Measurements from ENCODE around the gene HPSE2.
A peak's percentile ranks its signal among the peaks of the same experiment; 100 is the strongest.

The HPSE2 gene

GRCh38 chr10:98833542-98833941, 402.1 kb downstream of the HPSE2 start:
- no peak for DNase-seq (ENCODE audit: low read depth)

DNA sequence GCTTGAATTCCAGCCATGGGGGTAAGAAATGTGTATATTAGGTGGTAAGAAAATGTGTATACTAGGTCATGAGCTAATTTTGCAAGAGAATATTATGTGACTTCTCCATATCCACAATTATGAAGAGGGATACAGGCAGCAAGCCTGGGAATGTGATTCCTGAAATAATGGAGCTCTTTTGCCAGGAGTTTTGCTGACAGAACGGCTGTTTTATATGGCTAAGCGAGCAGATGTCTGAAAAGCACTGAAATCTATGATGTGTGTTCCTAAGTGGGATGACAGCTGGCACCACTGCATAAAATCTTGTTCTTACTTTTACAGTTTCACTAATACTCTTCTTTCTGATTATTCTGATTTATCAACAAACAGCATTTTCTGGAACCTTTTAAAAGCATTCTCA, 402.9 kb downstream of the HPSE2 start:
- DNase-seq (ENCODE audit: low read depth), result no peak

- DNase-seq (ENCODE audit: low read depth), result no peak
These were observed 403.5 kb downstream of the HPSE2 start for GRCh38 chr10:98832196-98832595.

GRCh38 chr10:98831391-98831790, 404.3 kb downstream of the HPSE2 start:
- no peak for DNase-seq (ENCODE audit: low read depth)

DNA sequence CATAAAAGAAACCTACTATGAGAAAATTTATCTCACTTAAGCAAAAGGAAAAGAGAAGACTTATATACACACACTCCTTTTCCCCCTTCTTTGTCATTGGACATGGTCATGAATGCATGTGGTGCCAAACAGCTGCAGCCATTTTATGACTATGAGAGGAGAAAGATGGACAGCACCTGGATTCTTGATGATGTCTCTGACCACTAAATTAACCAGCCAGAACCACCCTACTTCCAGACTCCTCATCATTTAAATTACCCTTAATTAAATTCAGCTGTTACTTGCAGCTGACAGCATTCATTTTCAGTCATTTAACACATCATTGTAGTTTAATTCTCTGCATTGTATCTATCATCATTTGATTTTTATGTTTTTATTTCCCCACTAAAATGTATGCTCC, 409.9 kb downstream of the HPSE2 start:
- no peak for DNase-seq (ENCODE audit: low read depth)

DNA sequence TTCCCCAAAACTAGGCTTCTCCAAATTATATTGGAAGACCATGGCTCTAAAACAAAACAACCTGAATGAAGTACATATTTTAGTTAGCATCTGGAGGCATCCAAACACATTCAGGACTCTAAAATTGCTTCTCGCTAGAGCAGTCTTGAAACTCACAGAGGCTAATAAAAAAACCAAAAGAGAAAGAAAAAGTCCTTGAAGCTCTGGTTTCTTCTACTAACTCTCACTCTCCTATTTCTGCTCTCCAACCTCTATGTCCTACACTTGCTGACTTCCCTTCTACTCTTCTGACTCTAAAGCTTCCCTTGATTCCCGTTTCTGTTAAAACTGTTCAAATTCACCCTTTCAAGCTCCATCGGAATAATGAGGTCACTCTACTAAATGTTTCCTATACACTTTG, 418.3 kb downstream of the HPSE2 start:
- DNase-seq (ENCODE audit: low read depth), result no peak

DNA sequence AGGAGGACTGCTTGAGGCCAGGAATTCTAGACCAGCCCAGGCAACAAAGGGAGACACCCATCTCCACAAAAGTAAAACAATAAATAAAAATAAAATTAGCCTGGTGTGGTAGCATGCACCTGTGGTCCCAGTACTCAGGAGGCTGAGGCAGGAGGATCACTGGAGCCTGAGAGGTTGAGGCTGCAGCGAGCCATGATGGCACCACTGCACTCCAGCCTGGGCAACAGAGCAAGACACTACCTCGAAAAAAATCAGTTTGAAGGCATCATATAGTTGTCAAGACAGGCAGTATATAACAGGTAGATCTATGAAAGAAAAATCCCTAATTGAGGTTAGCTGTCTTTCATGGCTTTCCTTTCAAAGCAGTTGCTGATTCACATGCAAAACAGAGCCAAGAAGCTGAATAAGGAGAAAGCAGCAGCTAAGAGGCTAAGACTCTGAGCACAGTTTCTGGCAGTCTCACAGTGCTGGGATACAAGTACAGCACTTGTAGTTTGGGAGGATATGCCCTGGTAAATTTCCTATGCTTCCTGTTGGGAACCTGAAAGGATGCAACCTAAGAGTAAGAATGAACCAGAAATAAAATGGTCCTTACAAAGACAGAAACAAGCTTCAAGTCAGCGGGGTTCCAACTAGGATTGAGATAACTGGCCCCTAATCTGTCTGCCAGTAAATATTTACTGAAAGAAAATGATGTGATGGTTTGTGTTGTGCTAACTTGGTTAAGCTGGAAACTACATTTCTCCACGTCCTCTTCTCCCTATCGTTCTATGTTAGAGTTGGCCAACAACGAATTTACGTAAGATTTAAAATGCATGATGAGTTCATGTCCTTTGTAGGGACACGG, 420.4 kb downstream of the HPSE2 start:
- no peak for DNase-seq (ENCODE audit: low read depth)

DNA sequence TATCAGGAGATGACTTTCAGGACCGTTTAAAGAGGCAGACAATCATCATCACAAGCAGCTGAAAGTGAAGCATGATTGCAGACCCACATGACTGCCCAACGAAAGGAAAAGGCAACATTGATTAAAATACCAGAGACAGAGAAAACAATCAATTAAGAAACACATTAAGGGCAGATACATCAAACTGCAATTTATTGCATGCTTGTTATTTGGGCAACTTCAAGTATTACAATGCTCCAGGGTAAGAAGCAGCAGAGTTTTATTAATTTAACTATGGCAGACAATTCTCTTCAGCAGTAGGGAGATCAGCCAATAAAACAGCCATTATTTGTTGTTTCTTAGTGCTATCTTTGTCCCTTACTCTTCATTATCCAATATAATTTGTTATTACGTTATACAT, 421.2 kb downstream of the HPSE2 start:
- DNase-seq (ENCODE audit: low read depth), result no peak

GRCh38 chr10:98808282-98808892, 427.3 kb downstream of the HPSE2 start:
- DNase-seq (ENCODE audit: low read depth), result no peak

DNA sequence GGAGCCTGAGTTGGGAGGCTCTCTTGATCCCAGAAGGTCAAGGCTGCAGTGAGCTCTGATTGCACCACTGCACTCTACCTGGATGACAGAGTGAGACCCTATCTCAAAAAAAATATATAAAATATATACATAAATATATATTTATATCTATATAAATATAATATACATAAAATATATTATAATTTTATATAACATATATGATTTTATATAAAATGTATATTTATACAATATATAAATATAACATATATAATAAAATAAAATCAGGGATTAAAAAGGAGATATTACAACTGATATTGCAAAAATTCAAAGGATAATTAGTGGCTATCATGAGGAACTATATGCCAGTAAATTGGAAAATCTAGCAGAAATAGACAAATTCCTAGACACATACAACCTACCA, 435.4 kb downstream of the HPSE2 start:
- no peak for DNase-seq (ENCODE audit: low read depth)

GRCh38 chr10:98795467-98795866, 440.2 kb downstream of the HPSE2 start:
- no peak for DNase-seq (ENCODE audit: low read depth)

- DNase-seq (ENCODE audit: low read depth), result peak; percentile 34
These were observed 444.8 kb downstream of the HPSE2 start for GRCh38 chr10:98790817-98791216.

DNA sequence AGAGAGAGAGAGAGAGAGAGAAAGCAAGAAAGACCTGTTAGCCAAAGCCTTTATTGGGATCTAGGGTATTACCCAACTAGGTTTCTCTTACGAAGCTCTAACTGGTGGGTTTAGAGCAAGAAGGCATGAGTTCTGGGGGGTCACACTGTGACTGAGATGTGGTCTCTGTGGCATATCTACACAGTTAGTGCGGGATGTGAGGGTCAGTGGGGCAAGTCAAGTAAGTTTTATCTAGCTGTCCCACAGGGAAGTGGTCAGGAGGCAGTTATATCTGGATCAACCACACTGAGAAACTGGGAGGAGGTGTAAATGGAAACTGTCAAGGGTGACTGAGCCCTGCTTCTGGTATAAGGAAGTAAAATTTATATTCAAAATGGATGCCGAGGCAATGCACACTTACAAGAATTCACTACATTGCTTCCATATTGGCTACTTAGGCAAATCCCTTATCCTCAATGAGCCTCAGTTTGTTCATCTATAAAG, 457.3 kb downstream of the HPSE2 start:
- no peak for DNase-seq (ENCODE audit: low read depth)

DNA sequence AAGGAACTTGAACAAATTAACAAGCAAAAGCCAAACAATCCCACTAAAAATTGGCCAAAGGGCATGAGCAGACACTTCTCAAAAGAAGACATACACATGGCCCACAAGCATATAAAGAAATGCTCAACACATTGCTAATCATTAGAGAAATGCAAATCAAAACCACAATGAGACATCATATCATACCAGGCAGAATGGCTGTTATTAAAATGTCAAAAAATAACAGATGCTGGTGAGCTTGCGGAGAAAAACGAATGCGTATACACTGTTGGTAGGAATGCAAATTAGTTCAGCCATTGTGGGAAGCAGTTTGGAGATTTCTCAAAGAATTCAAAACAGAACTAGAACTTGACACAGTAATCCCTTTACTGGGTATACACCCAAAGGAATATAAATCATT, 477.2 kb downstream of the HPSE2 start:
- no peak for DNase-seq (ENCODE audit: low read depth)

DNA sequence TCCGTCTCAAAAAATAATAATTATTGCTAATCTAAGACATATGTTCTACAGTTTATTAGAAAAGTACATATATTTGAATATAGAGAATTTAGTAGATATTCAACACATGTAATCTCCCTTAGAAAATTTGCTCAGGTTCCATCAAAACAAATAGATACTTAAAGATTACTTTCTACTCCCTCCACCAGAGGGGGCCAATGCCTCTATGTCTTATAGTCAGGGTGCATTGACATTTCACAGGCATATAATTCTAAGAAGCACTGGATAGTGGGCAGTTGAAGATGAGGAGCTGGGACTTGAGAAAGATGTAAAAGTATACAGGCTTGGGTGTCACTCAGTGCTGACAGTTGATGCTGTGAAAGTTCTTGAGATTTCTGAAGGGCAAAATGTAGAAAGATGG, 487.4 kb downstream of the HPSE2 start:
- peak; percentile 59 for DNase-seq (ENCODE audit: low read depth)

DNA sequence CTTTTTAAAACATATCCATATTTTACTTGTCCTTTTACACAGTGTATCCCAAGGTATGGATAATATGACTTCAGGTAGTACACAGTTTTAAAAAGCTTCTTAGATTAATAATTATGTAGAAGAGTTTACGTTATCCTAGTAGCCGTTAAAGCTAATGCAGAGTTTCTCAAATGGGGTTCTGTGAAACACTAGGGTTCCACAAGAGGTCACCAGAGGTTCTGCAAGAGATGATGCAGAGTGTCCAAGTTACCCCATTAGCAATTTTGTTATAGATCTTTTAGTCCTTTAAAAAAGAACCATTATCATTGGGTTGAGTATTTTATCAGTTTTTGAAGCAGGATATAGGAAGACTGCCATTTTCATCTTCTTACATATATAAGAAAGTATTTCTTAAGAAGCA, 490.0 kb downstream of the HPSE2 start:
- DNase-seq (ENCODE audit: low read depth), result peak; percentile 23

GRCh38 chr10:98720551-98720950, 515.1 kb downstream of the HPSE2 start:
- DNase-seq (ENCODE audit: low read depth), result no peak

- DNase-seq (ENCODE audit: low read depth), result no peak
These were observed 522.1 kb downstream of the HPSE2 start for GRCh38 chr10:98713586-98713985.

- no peak for DNase-seq (ENCODE audit: low read depth)
These were observed 539.1 kb downstream of the HPSE2 start for GRCh38 chr10:98696516-98696915.

- no peak for DNase-seq (ENCODE audit: low read depth)
These were observed 540.8 kb downstream of the HPSE2 start for GRCh38 chr10:98694883-98695282.

DNA sequence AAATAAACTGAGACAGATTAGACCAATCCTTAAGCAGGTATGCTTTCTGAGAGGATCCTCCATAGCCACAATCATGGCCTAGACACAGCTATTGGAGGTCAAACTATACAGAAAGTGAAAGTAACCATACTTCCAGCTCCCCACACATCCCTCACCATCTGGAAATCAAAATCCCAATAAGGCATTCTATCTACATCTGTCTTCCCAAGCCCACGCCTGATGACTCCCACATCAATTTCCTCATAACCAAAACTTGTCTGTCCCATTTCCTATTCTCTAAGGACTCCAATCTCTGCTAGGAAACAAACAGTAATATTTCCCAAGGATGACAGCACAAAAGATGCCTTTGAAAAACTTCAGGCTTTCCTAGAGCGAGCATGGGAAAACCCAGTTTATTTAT, 541.6 kb downstream of the HPSE2 start:
- DNase-seq (ENCODE audit: low read depth), result no peak

DNA sequence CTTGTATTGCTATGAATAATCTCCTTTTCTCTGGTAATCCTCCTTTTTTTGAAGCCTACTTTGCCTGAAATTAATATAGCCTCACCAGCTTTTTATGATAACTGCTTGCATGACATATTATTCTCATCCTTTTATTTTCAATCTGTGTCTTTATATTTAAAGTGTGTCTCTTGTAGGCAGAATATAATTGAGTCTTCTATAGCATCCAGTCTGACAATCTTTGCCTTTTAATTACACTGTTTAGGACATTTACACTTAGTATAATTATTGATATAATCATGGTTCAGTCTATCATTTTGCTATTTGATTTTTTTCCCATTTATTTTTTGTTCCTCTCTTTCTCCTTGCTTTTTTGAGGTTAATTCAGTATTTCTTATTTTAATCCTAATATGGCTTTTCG, 548.0 kb downstream of the HPSE2 start:
- DNase-seq (ENCODE audit: low read depth), result no peak

- no peak for DNase-seq (ENCODE audit: low read depth)
These were observed 551.4 kb downstream of the HPSE2 start for GRCh38 chr10:98684019-98684899.

Measured in ELR (cell line).